ENCODE data around the gene TXNDC11. TPM values are rescaled to one million over a fixed set of nuclear protein-coding genes. Genes with fewer than 3 reads are reported as not detected.

TXNDC11 gene
- total RNA-seq, 4 donors from 2014 or later = 27.7 to 47.8 (median 40.0) TPM

- intact Hi-C loops (cut with DNase I; ENCODE audit: low total_unique reads) = no loop called here
- TF ChIP-seq CTCF (IDR thresholded peaks at IDR 0.05) (no peak), POLR2A (IDR thresholded peaks at IDR 0.05) (no peak)
- no peak overlapping the region for H3K4me3 ChIP-seq (ENCODE audit: low read depth, poor library complexity, severe bottlenecking)
- WGBS, 2 donors = 82 to 87% methylated on average over 11 of the region's 11 CpGs
- DNase-seq (ENCODE audit: low spot score in 2 of 2) = no peak
Observed at GRCh38 chr16:11667221-11667823, 75.3 kb downstream of the TXNDC11 start.

- DNase-seq (ENCODE audit: low spot score in 2 of 2) = no peak
- intact Hi-C loops (cut with DNase I; ENCODE audit: low total_unique reads) = no loop called here
- TF ChIP-seq CTCF (IDR thresholded peaks at IDR 0.05) = no peak
- no peak overlapping the region for H3K4me3 ChIP-seq (ENCODE audit: low read depth, poor library complexity, severe bottlenecking)
- 67 to 80% methylated on average over 14 of the region's 14 CpGs for WGBS, 2 donors
Observed at GRCh38 chr16:11666103-11667055, 76.3 kb downstream of the TXNDC11 start.

GRCh38 chr16:11665071-11665491, 77.6 kb downstream of the TXNDC11 start:
- intact Hi-C loops (cut with DNase I; ENCODE audit: low total_unique reads) = no loop called here
- 67 to 72% methylated on average over 8 to 11 of the region's 11 CpGs for WGBS, 2 donors
- TF ChIP-seq POLR2A (IDR thresholded peaks at IDR 0.05) (no peak), CTCF (IDR thresholded peaks at IDR 0.05) (no peak)
- DNase-seq (ENCODE audit: low spot score in 2 of 2) = no peak
- no peak overlapping the region for H3K4me3 ChIP-seq (ENCODE audit: low read depth, poor library complexity, severe bottlenecking)

- WGBS, 2 donors = 81 to 82% methylated on average over 5 of the region's 5 CpGs
- H3K4me3 ChIP-seq (ENCODE audit: low read depth, poor library complexity, severe bottlenecking) = no peak overlapping the region
- no peak for DNase-seq (ENCODE audit: low spot score in 2 of 2)
- no peak for TF ChIP-seq CTCF (IDR thresholded peaks at IDR 0.05)
- no peak for TF ChIP-seq POLR2A (IDR thresholded peaks at IDR 0.05)
- intact Hi-C loops (cut with DNase I; ENCODE audit: low total_unique reads) = no loop called here
Observed at GRCh38 chr16:11662582-11662981, 80.1 kb downstream of the TXNDC11 start.

- WGBS, 2 donors = 77% methylated on average over 12 of the region's 12 CpGs
Observed at GRCh38 chr16:11660565-11660964, 82.1 kb downstream of the TXNDC11 start.

More at GRCh38 chr16:11660565-11660964, 82.1 kb downstream of the TXNDC11 start:
- no peak overlapping the region for H3K4me3 ChIP-seq (ENCODE audit: low read depth, poor library complexity, severe bottlenecking)
- TF ChIP-seq POLR2A (IDR thresholded peaks at IDR 0.05) = no peak
- no peak for TF ChIP-seq CTCF (IDR thresholded peaks at IDR 0.05)
- no peak for DNase-seq (ENCODE audit: low spot score in 2 of 2)
- intact Hi-C loops (cut with DNase I; ENCODE audit: low total_unique reads) = no loop called here

Data from lower leg skin (tissue), 4 donors.